Pancreas (tissue), 10 donors: Measurements from ENCODE around the gene DNAJB2. TPM values are rescaled to one million over a fixed set of nuclear protein-coding genes. Genes with fewer than 3 reads are reported as not detected.

Source experiments
- ATAC-seq, 4 donors: fragments of 200-7000 bp; cut with Tn5 transposase; one replicate each; pipeline versions ENCODE4 v1.8.0 to v1.9.1; 2020; ENCODE audit warnings: mild to moderate bottlenecking in 4 of 4, moderate library complexity in 4 of 4
- DNase-seq, 6 donors: peaks; one replicate each; pipeline ENCODE4 v3.0.0-alpha.2; 2020
- FAIRE-seq: peaks from 2 replicates; lab custom pipeline; 2012; peaks lifted over from hg19 to GRCh38; lab: Jason Lieb, UNC
- H3K27ac ChIP-seq, 4 donors: fragments of 200-600 bp; sonication (generic); 1 replicate in 3 of 4; 2 replicates in 1 of 4; pipeline versions ENCODE4 v1.5.0 to v1.8.0; 2020
- H3K27me3 ChIP-seq, 4 donors: fragments of 200-600 bp; one replicate each; pipeline ENCODE4 v1.8.0; 2021
- H3K36me3 ChIP-seq, 3 donors: fragments of 200-600 bp; sonication (generic) in 1 of 3; one replicate each; pipeline versions ENCODE4 v1.5.0 to v1.8.0; 2020 to 2021
- H3K4me1 ChIP-seq, 3 donors: fragments of 200-600 bp; one replicate each; pipeline ENCODE4 v1.8.0; 2021
- H3K4me3 ChIP-seq, 4 donors: fragments of 200-600 bp; sonication (generic) in 2 of 4; one replicate each; pipeline versions ENCODE4 v1.5.0 to v1.8.0; 2020 to 2021
- H3K9me3 ChIP-seq, 4 donors: fragments of 200-600 bp; one replicate each; pipeline ENCODE4 v1.8.0; 2021
- CTCF ChIP-seq, 4 donors: fragments of 200-600 bp; sonication (generic) in 3 of 4; IDR thresholded peaks; one replicate each; pipeline versions ENCODE4 v1.5.0 to v1.8.0; 2021; ENCODE audit warnings: antibody characterized with exemption in 4 of 4
- WGBS, 2 donors: extraction: QIAGEN DNeasy Blood & Tissue Kit; methylation state at CpG; one replicate each; pipeline ENCODE4 v1.1.7; 2013; 5-methylcytosine and 5-hydroxymethylcytosine counted together
- intact Hi-C, 3 donors: fragments of 100-400 bp; cut with DNase I; formaldehyde crosslinking; loops; one replicate each; pipeline versions ENCODE4 v1.11.1 to v1.14.2; 2022
- polyA plus RNA-seq, 2 donors: library from polyadenylated mRNA; stranded (reverse); fragments of 200-250 nt; gene quantifications; one replicate each; pipeline ENCODE4 v1.2.3, GENCODE V29; 2013
- total RNA-seq, 6 donors: library from RNA; stranded (reverse); fragmentation: NEBNext Ultra II Directional in 4 of 6; extraction: Animal tissue kit (Norgen Biotek cat#: 25700) in 4 of 6; gene quantifications; one replicate each; pipeline versions ENCODE4 v1.2.1 to v1.2.4, GENCODE V29; 2021 to 2023
- donor health status: healthy with polysubstance abuse.
- donor health status: DM: no; HTN: no; CAD: no; lungs with moderate emphysema.
- donor health status: DM: no; HTN: no; CAD: no.
- donor health status: control.
- donor health status: control.
- donor health status: Bipolar disorder and iron deficiency.
- donor health status: DM: yes; HTN: yes; CAD: no.
- donor health status: DM: no; HTN: no; CAD: no.
- donor health status: DM: no; HTN: no; CAD: no.
- donor health status: DM: yes; HTN: yes; CAD: no.

The DNAJB2 gene
- total and polyA plus RNA-seq, 8 donors: 44.5 to 96.3 (median 63.0) TPM

- TF ChIP-seq CTCF (IDR thresholded peaks at IDR 0.05): no peak
- H3K9me3 ChIP-seq: no peaks in the 10 kb centered on the region
- DNase-seq (no peak), FAIRE-seq (no peak), ATAC-seq (no peak)
- H3K27ac ChIP-seq: no peak overlapping the region
- peaks cover 7 to 18% (median 9%) of the 10 kb centered on the region in 3 donors for H3K4me1 ChIP-seq
- H3K36me3 ChIP-seq: peaks cover 0 to 34% (median 0%) of the 10 kb centered on the region in 3 donors
- 85 to 87% methylated on average over 7 to 8 of the region's 8 CpGs for WGBS, 2 donors
- intact Hi-C loops: no loop called here
- H3K4me3 ChIP-seq: no peak overlapping the region
- no peaks in the 10 kb centered on the region for H3K27me3 ChIP-seq
Measured at GRCh38 chr2:219281588-219281987, 2.4 kb downstream of the DNAJB2 start.

DNA sequence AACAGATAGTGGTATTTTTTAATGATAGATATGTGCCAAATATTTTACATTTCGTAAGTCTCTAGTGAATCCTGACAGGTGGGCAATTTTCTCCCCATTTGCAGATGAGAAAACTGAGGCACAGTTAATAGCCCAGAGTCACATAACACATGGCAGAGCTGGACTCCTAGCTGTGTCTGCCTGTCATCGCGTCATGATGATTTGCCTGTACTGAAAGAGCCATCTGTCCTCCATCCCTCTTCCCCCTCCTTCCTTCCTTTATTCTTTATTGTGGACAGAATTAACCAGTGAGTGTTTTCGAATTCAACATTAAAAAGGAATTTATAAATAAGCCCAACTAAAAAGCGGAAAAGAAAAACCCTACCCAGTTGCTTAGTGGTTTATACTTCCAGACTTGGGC is 3.2 kb downstream of the DNAJB2 start:
- Histone ChIP-seq H3K27ac (no peak overlapping the region), H3K4me3 (no peak overlapping the region), H3K36me3 (peaks cover 0 to 34% (median 0%) of the 10 kb centered on the region in 3 donors), H3K4me1 (peaks cover 7 to 18% (median 9%) of the 10 kb centered on the region in 3 donors), H3K27me3 (no peaks in the 10 kb centered on the region), H3K9me3 (no peaks in the 10 kb centered on the region)
- DNase-seq (no peak), ATAC-seq (no peak), FAIRE-seq (no peak)
- WGBS, 2 donors: 84 to 86% methylated on average over 5 of the region's 5 CpGs
- intact Hi-C loops: no loop called here
- TF ChIP-seq CTCF (IDR thresholded peaks at IDR 0.05): no peak

DNA sequence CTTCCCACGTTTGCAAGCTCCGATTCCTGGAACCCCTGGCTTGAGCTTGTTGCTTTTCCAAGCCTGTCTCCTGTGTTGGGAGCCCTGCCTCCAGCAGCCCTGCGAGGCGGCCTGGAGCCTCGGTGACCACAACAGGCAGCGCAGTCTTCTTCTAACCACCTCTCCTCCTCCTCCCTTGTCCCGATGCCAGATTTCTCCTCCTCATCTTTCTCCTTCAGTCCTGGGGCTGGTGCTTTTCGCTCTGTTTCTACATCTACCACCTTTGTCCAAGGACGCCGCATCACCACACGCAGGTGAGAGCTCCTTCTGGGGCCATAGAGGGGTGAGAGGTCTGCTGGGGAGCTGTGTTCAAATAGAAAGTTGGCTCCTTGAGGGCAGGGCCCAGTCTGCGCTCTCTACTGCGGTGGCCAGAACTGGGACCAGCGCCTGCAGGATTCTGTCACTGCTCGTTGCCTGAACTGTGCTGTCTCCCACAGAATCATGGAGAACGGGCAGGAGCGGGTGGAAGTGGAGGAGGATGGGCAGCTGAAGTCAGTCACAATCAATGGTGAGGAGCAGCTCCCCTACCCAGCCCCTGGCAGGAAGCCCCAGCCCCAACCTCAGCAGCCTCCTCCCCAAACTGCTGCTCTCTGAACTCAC is 3.9 kb downstream of the DNAJB2 start:
- TF ChIP-seq CTCF (IDR thresholded peaks at IDR 0.05): no peak
- H3K36me3 ChIP-seq: peaks cover 0 to 34% (median 0%) of the 10 kb centered on the region in 3 donors
- ATAC-seq: no peak
- no peaks in the 10 kb centered on the region for H3K27me3 ChIP-seq
- DNase-seq: no peak
- no peak overlapping the region for H3K27ac ChIP-seq
- 91% methylated on average over 17 of the region's 17 CpGs for WGBS, 2 donors
- no peak for FAIRE-seq
- H3K4me3 ChIP-seq: no peak overlapping the region
- intact Hi-C loops: no loop called here
- peaks cover 7 to 16% (median 7%) of the 10 kb centered on the region in 3 donors for H3K4me1 ChIP-seq
- H3K9me3 ChIP-seq: no peaks in the 10 kb centered on the region

DNA sequence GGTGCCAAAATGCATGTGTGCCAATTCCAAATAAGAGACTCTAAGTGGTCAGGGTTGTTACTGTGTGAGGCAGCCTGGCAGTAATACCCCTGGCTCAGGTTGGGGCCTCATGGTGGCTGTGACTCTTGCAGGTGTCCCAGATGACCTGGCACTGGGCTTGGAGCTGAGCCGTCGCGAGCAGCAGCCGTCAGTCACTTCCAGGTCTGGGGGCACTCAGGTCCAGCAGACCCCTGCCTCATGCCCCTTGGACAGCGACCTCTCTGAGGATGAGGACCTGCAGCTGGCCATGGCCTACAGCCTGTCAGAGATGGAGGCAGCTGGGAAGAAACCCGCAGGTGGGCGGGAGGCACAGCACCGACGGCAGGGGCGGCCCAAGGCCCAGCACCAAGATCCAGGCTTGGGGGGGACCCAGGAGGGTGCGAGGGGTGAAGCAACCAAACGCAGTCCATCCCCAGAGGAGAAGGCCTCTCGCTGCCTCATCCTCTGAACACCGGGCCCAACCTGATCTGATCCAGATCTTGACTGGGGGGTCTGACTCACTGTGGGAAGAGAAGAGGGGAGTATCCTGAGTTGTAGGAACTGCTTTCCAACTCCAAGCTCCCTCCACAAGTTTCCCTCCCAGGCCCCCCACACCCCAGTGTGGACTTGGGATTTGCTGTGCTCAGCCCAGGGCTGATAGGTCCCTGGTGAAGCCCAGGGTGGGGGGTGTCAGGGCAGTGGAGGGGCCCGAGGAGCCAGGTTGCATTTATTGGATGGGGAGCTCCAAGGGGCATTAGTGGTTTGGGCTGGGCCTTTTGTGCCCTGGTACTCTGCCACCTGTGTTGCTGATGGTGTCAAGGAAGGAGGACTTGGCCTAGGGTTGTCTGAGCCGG is 5.6 kb downstream of the DNAJB2 start:
- H3K4me1 ChIP-seq: peaks cover 0 to 8% (median 0%) of the 10 kb centered on the region in 3 donors
- TF ChIP-seq CTCF (IDR thresholded peaks at IDR 0.05): no peak
- 90 to 93% methylated on average over 16 of the region's 16 CpGs for WGBS, 2 donors
- DNase-seq (no peak), FAIRE-seq (no peak), ATAC-seq (no peak)
- intact Hi-C loops: no loop called here
- no peaks in the 10 kb centered on the region for H3K27me3 ChIP-seq
- H3K36me3 ChIP-seq: peaks cover 0 to 34% (median 0%) of the 10 kb centered on the region in 3 donors
- no peak overlapping the region for H3K4me3 ChIP-seq
- H3K27ac ChIP-seq: no peak overlapping the region
- no peaks in the 10 kb centered on the region for H3K9me3 ChIP-seq
